HepG2 (cell line): ENCODE results near the gene GNG7. TPM values are rescaled to one million over a fixed set of nuclear protein-coding genes. Genes with fewer than 3 reads are reported as not detected.

Experiments used
- GATAD2A ChIP-seq: IDR thresholded peaks from 2 replicates; pipeline ENCODE4 v1.6.1; 2016
- NFATC3 ChIP-seq: sonication (generic); formaldehyde crosslinking; IDR thresholded peaks from 2 replicates; pipeline ENCODE4 v1.5.1; 2020; ENCODE audit warnings: mild to moderate bottlenecking, missing genetic modification reagents
- RFX1 ChIP-seq: fragments of 450-650 bp; IDR thresholded peaks from 2 replicates; pipeline ENCODE4 v1.6.1; 2017
- TAF1 ChIP-seq: sonication (generic); formaldehyde crosslinking; IDR thresholded peaks from 2 replicates; pipeline ENCODE4 v1.4.0; 2020; ENCODE audit warnings: missing genetic modification reagents
- XBP1 ChIP-seq: sonication (generic); formaldehyde crosslinking; IDR thresholded peaks from 2 replicates; pipeline ENCODE4 v1.5.0; 2020; ENCODE audit warnings: missing genetic modification reagents
- ZFAT ChIP-seq: sonication (generic); formaldehyde crosslinking; conservative IDR thresholded peaks from 2 replicates; pipeline ENCODE4 v1.8.1; 2023; ENCODE audit warnings: missing genetic modification reagents, inconsistent platforms
- ZNF225 ChIP-seq: sonication (generic); formaldehyde crosslinking; IDR thresholded peaks from 2 replicates; pipeline ENCODE4 v1.4.0; 2020; ENCODE audit warnings: mild to moderate bottlenecking, missing genetic modification reagents
- ZNF883 ChIP-seq: sonication (generic); formaldehyde crosslinking; IDR thresholded peaks from 2 replicates; pipeline ENCODE4 v1.5.1; 2020; ENCODE audit warnings: mild to moderate bottlenecking, missing genetic modification reagents; ENCODE audit errors: not compliant biosample characterization
- polyA plus RNA-seq, 8 experiments: library from polyadenylated mRNA; depleted of rRNA in 3 of 8; stranded (reverse) in 7 of 8; unstranded in 1 of 8; fragments of >200 nt; fragmentation: Illumina TruSeq in 4 of 8; extraction: Trizol in 4 of 8; gene quantifications; 2 replicates each; pipeline versions ENCODE4 v1.2.1 to v1.2.3, GENCODE V29; 2011 to 2016; ENCODE audit warnings: low read depth in 4 of 8, missing spikeins in 1 of 8, mixed read lengths in 1 of 8; ENCODE audit not compliant: insufficient read depth in 1 of 8
- total RNA-seq, 5 experiments: library from RNA; depleted of rRNA; stranded (reverse); fragments of >200 nt; fragmentation: Illumina TruSeq; extraction: Trizol; gene quantifications; 2 replicates each; pipeline ENCODE4 v1.2.3, GENCODE V29; 2016; ENCODE audit warnings: low read depth in 1 of 5
- TF ChIP-seq, protein P1 (sequence below): IDR thresholded peaks from 2 replicates; pipeline ENCODE4 v1.4.0; 2020; ENCODE audit warnings: mild to moderate bottlenecking, missing genetic modification reagents
- TF ChIP-seq, protein P2 (sequence below): sonication (generic); formaldehyde crosslinking; IDR thresholded peaks from 2 replicates; pipeline ENCODE4 v1.4.0; 2020; ENCODE audit warnings: missing genetic modification reagents
- TF ChIP-seq, protein P3 (sequence below): sonication (generic); formaldehyde crosslinking; IDR thresholded peaks from 2 replicates; pipeline ENCODE4 v1.4.0; 2020; ENCODE audit warnings: missing genetic modification reagents

Gene GNG7
- total and polyA plus RNA-seq, 2 of the 13 experiments (the other 11 are each of a cell fraction or from before 2014, with no cell fraction given), result 1.4 to 3.3 TPM

DNA sequence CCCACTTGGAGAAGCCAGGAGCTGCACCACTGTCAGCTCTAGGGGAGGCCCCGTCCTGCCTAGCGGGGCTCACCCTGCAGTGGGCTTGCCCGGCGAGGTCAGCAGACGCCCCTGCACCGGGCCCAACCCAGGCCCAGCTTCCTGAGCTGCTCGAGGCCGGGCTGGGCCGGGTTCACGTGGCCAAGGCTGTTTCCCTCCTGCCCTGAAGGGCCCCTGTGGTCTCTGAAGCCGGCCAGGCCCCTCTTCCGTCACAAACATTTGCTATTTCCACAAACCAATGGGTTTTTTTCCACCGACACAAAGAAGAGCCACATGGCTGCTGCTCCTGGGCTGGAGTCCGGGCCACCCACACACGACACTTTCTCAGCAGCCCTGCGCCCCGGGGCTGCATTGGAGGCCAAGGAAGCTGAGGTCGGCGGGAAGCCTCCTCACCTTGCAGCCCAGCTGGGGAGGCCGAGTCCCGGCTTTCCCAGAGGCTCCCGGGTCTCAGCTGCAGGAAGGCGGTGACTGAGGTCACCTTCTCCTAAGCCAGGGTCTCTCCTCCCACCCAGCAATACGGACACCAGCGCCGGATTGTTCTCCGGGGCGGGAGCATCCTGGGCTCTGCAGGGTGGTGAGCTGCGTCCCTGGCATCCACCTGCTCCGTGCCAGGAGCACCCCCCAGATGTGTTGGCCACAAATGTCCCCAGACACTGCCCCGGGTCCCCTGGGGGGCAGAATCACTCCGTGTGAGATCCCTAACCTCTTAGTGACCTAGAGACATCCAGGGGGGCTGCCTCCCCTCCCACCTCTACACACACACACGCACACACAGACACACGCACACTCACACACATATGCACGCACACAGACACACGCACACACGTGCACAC is 146.0 kb downstream of the GNG7 start (continued):
- TF ChIP-seq, protein P1, sequence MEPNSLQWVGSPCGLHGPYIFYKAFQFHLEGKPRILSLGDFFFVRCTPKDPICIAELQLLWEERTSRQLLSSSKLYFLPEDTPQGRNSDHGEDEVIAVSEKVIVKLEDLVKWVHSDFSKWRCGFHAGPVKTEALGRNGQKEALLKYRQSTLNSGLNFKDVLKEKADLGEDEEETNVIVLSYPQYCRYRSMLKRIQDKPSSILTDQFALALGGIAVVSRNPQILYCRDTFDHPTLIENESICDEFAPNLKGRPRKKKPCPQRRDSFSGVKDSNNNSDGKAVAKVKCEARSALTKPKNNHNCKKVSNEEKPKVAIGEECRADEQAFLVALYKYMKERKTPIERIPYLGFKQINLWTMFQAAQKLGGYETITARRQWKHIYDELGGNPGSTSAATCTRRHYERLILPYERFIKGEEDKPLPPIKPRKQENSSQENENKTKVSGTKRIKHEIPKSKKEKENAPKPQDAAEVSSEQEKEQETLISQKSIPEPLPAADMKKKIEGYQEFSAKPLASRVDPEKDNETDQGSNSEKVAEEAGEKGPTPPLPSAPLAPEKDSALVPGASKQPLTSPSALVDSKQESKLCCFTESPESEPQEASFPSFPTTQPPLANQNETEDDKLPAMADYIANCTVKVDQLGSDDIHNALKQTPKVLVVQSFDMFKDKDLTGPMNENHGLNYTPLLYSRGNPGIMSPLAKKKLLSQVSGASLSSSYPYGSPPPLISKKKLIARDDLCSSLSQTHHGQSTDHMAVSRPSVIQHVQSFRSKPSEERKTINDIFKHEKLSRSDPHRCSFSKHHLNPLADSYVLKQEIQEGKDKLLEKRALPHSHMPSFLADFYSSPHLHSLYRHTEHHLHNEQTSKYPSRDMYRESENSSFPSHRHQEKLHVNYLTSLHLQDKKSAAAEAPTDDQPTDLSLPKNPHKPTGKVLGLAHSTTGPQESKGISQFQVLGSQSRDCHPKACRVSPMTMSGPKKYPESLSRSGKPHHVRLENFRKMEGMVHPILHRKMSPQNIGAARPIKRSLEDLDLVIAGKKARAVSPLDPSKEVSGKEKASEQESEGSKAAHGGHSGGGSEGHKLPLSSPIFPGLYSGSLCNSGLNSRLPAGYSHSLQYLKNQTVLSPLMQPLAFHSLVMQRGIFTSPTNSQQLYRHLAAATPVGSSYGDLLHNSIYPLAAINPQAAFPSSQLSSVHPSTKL (CRISPR knock-in tag), result peak; percentile 28; the same call in 1 of the 2 replicates
- TF ChIP-seq RFX1 (no peak), ZFAT (CRISPR knock-in tag) (no peak), NFATC3 (CRISPR knock-in tag) (no peak), TAF1 (CRISPR knock-in tag) (no peak), ZNF225 (CRISPR knock-in tag) (no peak), GATAD2A (CRISPR knock-in tag) (peak; percentile 34; the same call in 1 of the 2 replicates), ZNF883 (CRISPR knock-in tag) (peak; percentile 35), XBP1 (CRISPR knock-in tag) (no peak)
- TF ChIP-seq, protein P2, sequence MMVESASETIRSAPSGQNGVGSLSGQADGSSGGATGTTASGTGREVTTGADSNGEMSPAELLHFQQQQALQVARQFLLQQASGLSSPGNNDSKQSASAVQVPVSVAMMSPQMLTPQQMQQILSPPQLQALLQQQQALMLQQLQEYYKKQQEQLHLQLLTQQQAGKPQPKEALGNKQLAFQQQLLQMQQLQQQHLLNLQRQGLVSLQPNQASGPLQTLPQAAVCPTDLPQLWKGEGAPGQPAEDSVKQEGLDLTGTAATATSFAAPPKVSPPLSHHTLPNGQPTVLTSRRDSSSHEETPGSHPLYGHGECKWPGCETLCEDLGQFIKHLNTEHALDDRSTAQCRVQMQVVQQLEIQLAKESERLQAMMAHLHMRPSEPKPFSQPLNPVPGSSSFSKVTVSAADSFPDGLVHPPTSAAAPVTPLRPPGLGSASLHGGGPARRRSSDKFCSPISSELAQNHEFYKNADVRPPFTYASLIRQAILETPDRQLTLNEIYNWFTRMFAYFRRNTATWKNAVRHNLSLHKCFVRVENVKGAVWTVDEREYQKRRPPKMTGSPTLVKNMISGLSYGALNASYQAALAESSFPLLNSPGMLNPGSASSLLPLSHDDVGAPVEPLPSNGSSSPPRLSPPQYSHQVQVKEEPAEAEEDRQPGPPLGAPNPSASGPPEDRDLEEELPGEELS (CRISPR knock-in tag), result no peak
- TF ChIP-seq, protein P3, sequence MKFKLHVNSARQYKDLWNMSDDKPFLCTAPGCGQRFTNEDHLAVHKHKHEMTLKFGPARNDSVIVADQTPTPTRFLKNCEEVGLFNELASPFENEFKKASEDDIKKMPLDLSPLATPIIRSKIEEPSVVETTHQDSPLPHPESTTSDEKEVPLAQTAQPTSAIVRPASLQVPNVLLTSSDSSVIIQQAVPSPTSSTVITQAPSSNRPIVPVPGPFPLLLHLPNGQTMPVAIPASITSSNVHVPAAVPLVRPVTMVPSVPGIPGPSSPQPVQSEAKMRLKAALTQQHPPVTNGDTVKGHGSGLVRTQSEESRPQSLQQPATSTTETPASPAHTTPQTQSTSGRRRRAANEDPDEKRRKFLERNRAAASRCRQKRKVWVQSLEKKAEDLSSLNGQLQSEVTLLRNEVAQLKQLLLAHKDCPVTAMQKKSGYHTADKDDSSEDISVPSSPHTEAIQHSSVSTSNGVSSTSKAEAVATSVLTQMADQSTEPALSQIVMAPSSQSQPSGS (CRISPR knock-in tag), result no peak
- TF ChIP-seq, all 625 proteins: peak for 137
